ENCODE results near the gene HTT.
"Not testable (repeated sequence)": the region's sequence is repeated elsewhere in the genome, so short reads cannot be mapped to it uniquely, and the experiment has no call there.

HTT gene

DNA sequence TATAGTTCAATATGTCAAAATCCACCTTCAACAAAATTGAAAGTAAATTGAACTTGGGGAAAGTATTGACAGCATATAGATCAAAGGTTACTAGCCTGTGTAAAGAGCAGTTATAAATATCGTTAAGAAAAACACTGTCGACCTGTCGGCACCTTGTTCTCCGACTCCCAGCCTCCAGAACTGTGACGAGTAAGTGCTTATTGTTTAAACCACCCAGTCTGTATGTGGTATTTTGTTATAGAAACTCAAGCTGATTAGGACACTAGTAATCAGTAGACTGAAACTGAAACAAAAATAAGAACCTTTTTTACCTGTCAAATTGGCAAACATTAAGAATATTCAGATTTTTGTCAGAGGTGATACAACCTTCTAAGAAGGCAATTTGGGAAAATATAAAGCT is 17.0 kb downstream of the HTT start:
- H4K20me1 ChIP-seq (ENCODE audit: insufficient read depth, low read length, poor library complexity, severe bottlenecking), result no peaks in the 10 kb centered on the region

DNA sequence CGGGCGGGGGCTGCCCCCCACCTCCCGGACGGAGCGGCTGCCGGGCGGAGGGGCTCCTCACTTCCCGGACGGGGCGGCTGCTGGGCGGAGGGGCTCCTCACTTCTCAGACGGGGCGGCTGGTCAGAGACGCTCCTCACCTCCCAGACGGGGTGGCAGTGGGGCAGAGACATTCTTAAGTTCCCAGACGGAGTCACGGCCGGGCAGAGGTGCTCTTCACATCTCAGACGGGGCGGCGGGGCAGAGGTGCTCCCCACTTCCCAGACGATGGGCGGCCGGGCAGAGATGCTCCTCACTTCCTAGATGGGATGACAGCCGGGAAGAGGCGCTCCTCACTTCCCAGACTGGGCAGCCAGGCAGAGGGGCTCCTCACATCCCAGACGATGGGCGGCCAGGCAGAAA is 20.2 kb downstream of the HTT start:
- not testable (repeated sequence) for H2AFZ ChIP-seq (ENCODE audit: low read length)
- H3K36me3 ChIP-seq (ENCODE audit: insufficient read depth, low read length), result peaks cover 38% of the 10 kb centered on the region

More for the DNA sequence above, 17.0 kb downstream of the HTT start:
- no peak overlapping the region for H3K9ac ChIP-seq (ENCODE audit: low read depth, low read length, poor library complexity, severe bottlenecking)
- H3K27me3 ChIP-seq (ENCODE audit: insufficient read depth, low read length, poor library complexity, severe bottlenecking), result no peaks in the 10 kb centered on the region
- no peaks in the 10 kb centered on the region for H3F3A ChIP-seq (ENCODE audit: low read depth)
- H3K4me1 ChIP-seq (ENCODE audit: insufficient read depth, low read length, poor library complexity, severe bottlenecking), result no peaks in the 10 kb centered on the region
- H3K79me2 ChIP-seq (ENCODE audit: insufficient read depth, low read length), result peaks cover 1% of the 10 kb centered on the region; the same call in 1 of the 2 replicates
- no peak overlapping the region for H2AFZ ChIP-seq (ENCODE audit: low read length)
- H3K4me3 ChIP-seq (ENCODE audit: low read length, poor library complexity, severe bottlenecking), result no peak overlapping the region
- no peak for TF ChIP-seq EZH2phosphoT487 (IDR thresholded peaks at IDR 0.05; ENCODE audit: borderline replicate concordance)
- TF ChIP-seq, protein P1, sequence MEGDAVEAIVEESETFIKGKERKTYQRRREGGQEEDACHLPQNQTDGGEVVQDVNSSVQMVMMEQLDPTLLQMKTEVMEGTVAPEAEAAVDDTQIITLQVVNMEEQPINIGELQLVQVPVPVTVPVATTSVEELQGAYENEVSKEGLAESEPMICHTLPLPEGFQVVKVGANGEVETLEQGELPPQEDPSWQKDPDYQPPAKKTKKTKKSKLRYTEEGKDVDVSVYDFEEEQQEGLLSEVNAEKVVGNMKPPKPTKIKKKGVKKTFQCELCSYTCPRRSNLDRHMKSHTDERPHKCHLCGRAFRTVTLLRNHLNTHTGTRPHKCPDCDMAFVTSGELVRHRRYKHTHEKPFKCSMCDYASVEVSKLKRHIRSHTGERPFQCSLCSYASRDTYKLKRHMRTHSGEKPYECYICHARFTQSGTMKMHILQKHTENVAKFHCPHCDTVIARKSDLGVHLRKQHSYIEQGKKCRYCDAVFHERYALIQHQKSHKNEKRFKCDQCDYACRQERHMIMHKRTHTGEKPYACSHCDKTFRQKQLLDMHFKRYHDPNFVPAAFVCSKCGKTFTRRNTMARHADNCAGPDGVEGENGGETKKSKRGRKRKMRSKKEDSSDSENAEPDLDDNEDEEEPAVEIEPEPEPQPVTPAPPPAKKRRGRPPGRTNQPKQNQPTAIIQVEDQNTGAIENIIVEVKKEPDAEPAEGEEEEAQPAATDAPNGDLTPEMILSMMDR (conservative IDR thresholded peaks at IDR 0.05; ENCODE audit: low read length), result no peak
- H3K9me2 ChIP-seq (replicated peaks; ENCODE audit: low read depth, low read length), result no peaks in the 10 kb centered on the region
- H3K4me2 ChIP-seq (ENCODE audit: low read depth, low read length, poor library complexity, severe bottlenecking), result no peak overlapping the region
- H3K36me3 ChIP-seq (ENCODE audit: insufficient read depth, low read length), result peaks cover 53% of the 10 kb centered on the region; the same call in 1 of the 2 replicates
- no peaks in the 10 kb centered on the region for H3K9me3 ChIP-seq (ENCODE audit: insufficient read depth, low read depth, low read length)

DNA sequence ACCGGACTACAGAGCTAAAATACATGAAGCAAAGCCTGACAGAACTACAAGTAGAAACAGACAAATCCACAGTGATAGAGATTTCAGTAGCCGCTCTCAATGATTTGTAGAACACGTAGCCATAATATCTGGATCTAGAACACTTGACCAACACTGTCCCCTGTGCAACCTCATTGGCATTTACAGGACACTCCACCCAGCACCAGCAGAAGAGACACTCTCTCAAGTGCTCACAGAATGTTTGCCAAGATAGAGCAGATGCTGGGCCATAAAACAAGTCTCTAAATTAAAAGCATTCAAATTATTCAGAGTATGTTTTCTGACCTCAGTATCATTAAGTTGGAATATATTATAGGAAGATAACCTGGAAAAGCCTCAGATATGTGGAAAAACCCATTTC is 21.7 kb downstream of the HTT start:
- H3K79me2 ChIP-seq (ENCODE audit: insufficient read depth, low read length), result peaks cover 11% of the 10 kb centered on the region; the same call in 1 of the 2 replicates
- no peak overlapping the region for H3K9ac ChIP-seq (ENCODE audit: low read depth, low read length, poor library complexity, severe bottlenecking)
- H3K36me3 ChIP-seq (ENCODE audit: insufficient read depth, low read length), result peaks cover 42% of the 10 kb centered on the region
- TF ChIP-seq, protein P1 (conservative IDR thresholded peaks at IDR 0.05; ENCODE audit: low read length), result no peak
- TF ChIP-seq EZH2phosphoT487 (IDR thresholded peaks at IDR 0.05; ENCODE audit: borderline replicate concordance), result no peak
- H3K4me1 ChIP-seq (ENCODE audit: insufficient read depth, low read length, poor library complexity, severe bottlenecking), result no peaks in the 10 kb centered on the region
- H3K4me3 ChIP-seq (ENCODE audit: low read length, poor library complexity, severe bottlenecking), result no peak overlapping the region
- no peaks in the 10 kb centered on the region for H3K9me3 ChIP-seq (ENCODE audit: insufficient read depth, low read depth, low read length)
- no peaks in the 10 kb centered on the region for H3K9me2 ChIP-seq (replicated peaks; ENCODE audit: low read depth, low read length)
- H4K20me1 ChIP-seq (ENCODE audit: insufficient read depth, low read length, poor library complexity, severe bottlenecking), result no peaks in the 10 kb centered on the region
- H3F3A ChIP-seq (ENCODE audit: low read depth), result no peaks in the 10 kb centered on the region
- H3K27me3 ChIP-seq (ENCODE audit: insufficient read depth, low read length, poor library complexity, severe bottlenecking), result no peaks in the 10 kb centered on the region
- H2AFZ ChIP-seq (ENCODE audit: low read length), result no peak overlapping the region
- H3K4me2 ChIP-seq (ENCODE audit: low read depth, low read length, poor library complexity, severe bottlenecking), result no peak overlapping the region

More for the DNA sequence above, 20.2 kb downstream of the HTT start:
- not testable (repeated sequence) for H3K79me2 ChIP-seq (ENCODE audit: insufficient read depth, low read length); H3K9ac ChIP-seq (ENCODE audit: low read depth, low read length, poor library complexity, severe bottlenecking); H3K27me3 ChIP-seq (ENCODE audit: insufficient read depth, low read length, poor library complexity, severe bottlenecking); H3K4me3 ChIP-seq (ENCODE audit: low read length, poor library complexity, severe bottlenecking); H4K20me1 ChIP-seq (ENCODE audit: insufficient read depth, low read length, poor library complexity, severe bottlenecking); H3K4me2 ChIP-seq (ENCODE audit: low read depth, low read length, poor library complexity, severe bottlenecking); H3K9me3 ChIP-seq (ENCODE audit: insufficient read depth, low read depth, low read length); H3F3A ChIP-seq (ENCODE audit: low read depth); H3K4me1 ChIP-seq (ENCODE audit: insufficient read depth, low read length, poor library complexity, severe bottlenecking); H3K9me2 ChIP-seq (replicated peaks; ENCODE audit: low read depth, low read length)

DNA sequence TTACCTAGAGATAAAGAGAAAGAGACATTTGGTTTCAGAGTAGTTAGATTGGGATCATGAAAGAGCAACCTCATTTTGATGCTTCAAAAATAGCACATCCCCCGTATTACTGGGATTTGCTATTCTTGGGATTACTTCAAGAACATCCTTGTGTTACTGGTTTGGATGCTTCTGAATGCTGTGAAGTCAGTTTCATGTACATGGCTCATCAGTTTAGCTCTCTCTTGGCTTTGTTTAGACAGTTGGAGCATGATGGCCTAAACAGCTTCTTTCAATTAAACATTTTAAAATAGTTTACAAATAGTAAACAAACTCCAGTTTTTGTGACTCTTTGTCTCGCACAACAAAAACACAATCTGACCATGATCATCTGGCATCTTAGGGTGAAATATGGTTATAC is 23.9 kb downstream of the HTT start:
- Histone ChIP-seq H3K79me2 (ENCODE audit: insufficient read depth, low read length) (peaks cover 11% of the 10 kb centered on the region; the same call in 1 of the 2 replicates), H3K36me3 (ENCODE audit: insufficient read depth, low read length) (peaks cover 46% of the 10 kb centered on the region)
- TF ChIP-seq EZH2phosphoT487 (IDR thresholded peaks at IDR 0.05; ENCODE audit: borderline replicate concordance), result no peak
- TF ChIP-seq, protein P1 (conservative IDR thresholded peaks at IDR 0.05; ENCODE audit: low read length), result no peak

More for the DNA sequence above, 23.9 kb downstream of the HTT start:
- no peaks in the 10 kb centered on the region for H3K9me3 ChIP-seq (ENCODE audit: insufficient read depth, low read depth, low read length)
- no peak overlapping the region for H3K9ac ChIP-seq (ENCODE audit: low read depth, low read length, poor library complexity, severe bottlenecking)
- no peak overlapping the region for H3K4me3 ChIP-seq (ENCODE audit: low read length, poor library complexity, severe bottlenecking)
- H3K4me1 ChIP-seq (ENCODE audit: insufficient read depth, low read length, poor library complexity, severe bottlenecking), result no peaks in the 10 kb centered on the region
- H2AFZ ChIP-seq (ENCODE audit: low read length), result no peak overlapping the region
- no peaks in the 10 kb centered on the region for H3F3A ChIP-seq (ENCODE audit: low read depth)
- H3K9me2 ChIP-seq (replicated peaks; ENCODE audit: low read depth, low read length), result no peaks in the 10 kb centered on the region
- no peaks in the 10 kb centered on the region for H4K20me1 ChIP-seq (ENCODE audit: insufficient read depth, low read length, poor library complexity, severe bottlenecking)
- H3K27me3 ChIP-seq (ENCODE audit: insufficient read depth, low read length, poor library complexity, severe bottlenecking), result no peaks in the 10 kb centered on the region
- no peak overlapping the region for H3K4me2 ChIP-seq (ENCODE audit: low read depth, low read length, poor library complexity, severe bottlenecking)

Data from Loucy (cell line).